H9 (cell line): ENCODE results near the gene DNASE1L1. TPM values are rescaled to one million over a fixed set of nuclear protein-coding genes. Genes with fewer than 3 reads are reported as not detected.

ENCODE experiments used
- DNase-seq: peaks from one replicate; pipeline ENCODE4 v3.0.0-alpha.2; 2017
- H2AFZ ChIP-seq: one replicate; pipeline ENCODE4 v1.6.1; 2013; ENCODE audit warnings: mild to moderate bottlenecking, low read length, control low read depth, moderate library complexity
- H2AK5ac ChIP-seq: 2 replicates; pipeline ENCODE4 v1.6.1; 2013; ENCODE audit warnings: low read length, control low read depth, mixed read lengths; ENCODE audit not compliant: insufficient read length
- H2BK120ac ChIP-seq: one replicate; pipeline ENCODE4 v1.6.1; 2013; ENCODE audit warnings: low read depth, mild to moderate bottlenecking, low read length, control low read depth, inconsistent platforms; ENCODE audit not compliant: poor library complexity, severe bottlenecking
- H2BK12ac ChIP-seq: 2 replicates; pipeline ENCODE4 v1.6.1; 2013; ENCODE audit warnings: low read length, control low read depth, mixed read lengths, low read depth; ENCODE audit not compliant: insufficient read length
- H2BK15ac ChIP-seq: 2 replicates; pipeline ENCODE4 v1.6.1; 2013; ENCODE audit warnings: low read depth, low read length, control low read depth
- H2BK20ac ChIP-seq: one replicate; pipeline ENCODE4 v1.6.1; 2013; ENCODE audit warnings: low read depth, mild to moderate bottlenecking, low read length, control low read depth, inconsistent platforms; ENCODE audit not compliant: poor library complexity, severe bottlenecking
- H2BK5ac ChIP-seq: 2 replicates; pipeline ENCODE4 v1.6.1; 2013; ENCODE audit warnings: low read length, control low read depth, mixed read lengths; ENCODE audit not compliant: insufficient read length
- H3K14ac ChIP-seq: 2 replicates; pipeline ENCODE4 v1.6.1; 2013; ENCODE audit warnings: low read length, control low read depth; ENCODE audit not compliant: insufficient read depth
- H3K18ac ChIP-seq: 2 replicates; pipeline ENCODE4 v1.6.1; 2013; ENCODE audit warnings: low read depth, mild to moderate bottlenecking, mixed read lengths, low read length, control low read depth; ENCODE audit not compliant: insufficient read length
- H3K23ac ChIP-seq: 2 replicates; pipeline ENCODE4 v1.6.1; 2013; ENCODE audit warnings: low read length, control low read depth, mixed read lengths, low read depth; ENCODE audit not compliant: insufficient read length
- H3K23me2 ChIP-seq: 2 replicates; pipeline ENCODE4 v1.6.1; 2013; ENCODE audit warnings: low read depth, mild to moderate bottlenecking, mixed read lengths, low read length, control low read depth; ENCODE audit not compliant: insufficient read length, poor library complexity, severe bottlenecking
- H3K27ac ChIP-seq: 2 replicates; pipeline ENCODE4 v1.5.1; 2013; ENCODE audit warnings: low read length, control low read depth, mixed read lengths, low read depth; ENCODE audit not compliant: insufficient read length
- H3K27me3 ChIP-seq: 2 replicates; pipeline ENCODE4 v1.6.1; 2013; ENCODE audit warnings: low read length, control low read depth, inconsistent platforms; ENCODE audit not compliant: insufficient read depth
- H3K4ac ChIP-seq: 2 replicates; pipeline ENCODE4 v1.6.1; 2013; ENCODE audit warnings: low read depth, mild to moderate bottlenecking, control low read depth, inconsistent platforms, low read length, moderate library complexity
- H3K4me1 ChIP-seq: 2 replicates; pipeline ENCODE4 v1.6.1; 2013; ENCODE audit warnings: low read length, control low read depth, inconsistent platforms; ENCODE audit not compliant: insufficient read depth
- H3K4me2 ChIP-seq: 2 replicates; pipeline ENCODE4 v1.6.1; 2013; ENCODE audit warnings: low read length, control low read depth, mixed read lengths; ENCODE audit not compliant: insufficient read length, insufficient read depth
- H3K56ac ChIP-seq: 2 replicates; pipeline ENCODE4 v1.6.1; 2013; ENCODE audit warnings: low read depth, mild to moderate bottlenecking, mixed read lengths, low read length, control low read depth; ENCODE audit not compliant: insufficient read length
- H3K79me1 ChIP-seq: 2 replicates; pipeline ENCODE4 v1.6.1; 2013; ENCODE audit warnings: low read depth, mild to moderate bottlenecking, moderate library complexity, low read length, control low read depth, inconsistent platforms; ENCODE audit not compliant: insufficient read depth, poor library complexity, severe bottlenecking
- H3K79me2 ChIP-seq: 2 replicates; pipeline ENCODE4 v1.6.1; 2013; ENCODE audit warnings: low read length, control low read depth, inconsistent platforms; ENCODE audit not compliant: insufficient read depth
- H3K9ac ChIP-seq: 2 replicates; pipeline ENCODE4 v1.6.1; 2013; ENCODE audit warnings: low read length, control low read depth, mixed read lengths; ENCODE audit not compliant: insufficient read length; ENCODE audit errors: extremely low read depth
- H3K9me3 ChIP-seq: one replicate; pipeline ENCODE4 v1.6.1; 2013; ENCODE audit warnings: low read depth, low read length, inconsistent platforms; ENCODE audit not compliant: control insufficient read depth
- H3T11ph ChIP-seq: one replicate; pipeline ENCODE4 v1.6.1; 2013; ENCODE audit warnings: mild to moderate bottlenecking, low read length, control low read depth, inconsistent platforms
- H4K20me1 ChIP-seq: one replicate; pipeline ENCODE4 v1.6.1; 2013; ENCODE audit not compliant: control insufficient read depth, insufficient read length, insufficient read depth
- H4K5ac ChIP-seq: 2 replicates; pipeline ENCODE4 v1.6.1; 2013; ENCODE audit warnings: low read depth, mild to moderate bottlenecking, mixed read lengths, low read length, control low read depth; ENCODE audit not compliant: insufficient read length
- H4K8ac ChIP-seq: replicated peaks from 2 replicates; pipeline ENCODE4 v1.6.1; 2013; ENCODE audit warnings: low read length, control low read depth, mixed read lengths, low read depth; ENCODE audit not compliant: insufficient read length
- H4K91ac ChIP-seq: 2 replicates; pipeline ENCODE4 v1.6.1; 2013; ENCODE audit warnings: low read depth, mild to moderate bottlenecking, moderate library complexity, mixed read lengths, low read length, control low read depth; ENCODE audit not compliant: insufficient read length
- H3K27ac Mint-ChIP-seq, 3 experiments: 2 replicates in 2 of 3; 3 replicates in 1 of 3; pipeline ENCODE4 v1.8.0; 2020 to 2021; ENCODE audit warnings: mixed read lengths in 3 of 3, mild to moderate bottlenecking in 1 of 3, moderate library complexity in 1 of 3
- H3K27me3 Mint-ChIP-seq: 2 replicates; pipeline ENCODE4 v1.8.0; 2021; ENCODE audit warnings: low read depth, mild to moderate bottlenecking, moderate library complexity, mixed read lengths
- H3K36me3 Mint-ChIP-seq, 3 experiments: 2 replicates in 2 of 3; 3 replicates in 1 of 3; pipeline ENCODE4 v1.8.0; 2020 to 2021; ENCODE audit warnings: low read depth in 3 of 3, mixed read lengths in 3 of 3; ENCODE audit not compliant: insufficient read depth in 1 of 3
- H3K4me1 Mint-ChIP-seq, 2 experiments: 2 replicates each; pipeline ENCODE4 v1.8.0; 2020; ENCODE audit warnings: mixed read lengths in 2 of 2
- H3K4me3 Mint-ChIP-seq, 2 experiments: 2 replicates in 1 of 2; 3 replicates in 1 of 2; pipeline ENCODE4 v1.8.0; 2020 to 2021; ENCODE audit warnings: mild to moderate bottlenecking in 2 of 2, mixed read lengths in 2 of 2, moderate library complexity in 1 of 2
- H3K9me3 Mint-ChIP-seq, 2 experiments: 2 replicates in 1 of 2; 3 replicates in 1 of 2; pipeline ENCODE4 v1.8.0; 2020; ENCODE audit warnings: mild to moderate bottlenecking in 2 of 2, mixed read lengths in 2 of 2, moderate library complexity in 1 of 2
- CTCF ChIP-seq: fragments of 200-600 bp; sonication (generic); conservative IDR thresholded peaks from 3 replicates; pipeline ENCODE4 v1.8.0; 2021; ENCODE audit warnings: antibody characterized with exemption, mild to moderate bottlenecking
- WGBS: extraction: QIAGEN DNeasy Blood & Tissue Kit; methylation state at CpG from one replicate; pipeline ENCODE4 v1.1.7; 2013; ENCODE audit warnings: missing lambda C conversion rate, low lambda C conversion rate, mixed read lengths; ENCODE audit not compliant: insufficient read length; ENCODE audit errors: extremely low coverage; 5-methylcytosine and 5-hydroxymethylcytosine counted together
- total RNA-seq: library from RNA; stranded (reverse); gene quantifications from 2 replicates; pipeline ENCODE4 v1.2.1, GENCODE V29; 2021

Gene DNASE1L1
- total RNA-seq, 1 experiment from 2014 or later: 14.5 TPM

GRCh38 chrX:154371017-154371788 lies 37.9 kb downstream of the DNASE1L1 start:
- H3K79me2 ChIP-seq: peaks cover 17% of the 10 kb centered on the region; the same call in 1 of the 2 replicates
- Mint-ChIP-seq H3K36me3 (peaks cover 24 to 34% (median 26%) of the 10 kb centered on the region in 3 experiments), H3K4me3 (peak overlapping the region; percentile 84 to 88), H3K9me3 (peaks cover 43 to 50% of the 10 kb centered on the region in 2 experiments), H3K4me1 (peaks cover 2 to 18% of the 10 kb centered on the region in 2 experiments; a peak in 3 of 4 replicates), H3K27ac (peak overlapping the region in 2 of 3 experiments; percentile 63 to 64; a peak in 2 of 7 replicates), H3K27me3 (peaks cover 5% of the 10 kb centered on the region)
- H3K79me1 ChIP-seq: no peaks in the 10 kb centered on the region
- H4K91ac ChIP-seq: no peak overlapping the region
- no peak overlapping the region for H3K4ac ChIP-seq
- no peaks in the 10 kb centered on the region for H3K9me3 ChIP-seq
- no peak overlapping the region for H2AFZ ChIP-seq
- peak overlapping the region; percentile 89 for H3K18ac ChIP-seq
- H3K23me2 ChIP-seq: peaks cover 5% of the 10 kb centered on the region
- H3K23ac ChIP-seq: no peak overlapping the region
- no peak overlapping the region for H3T11ph ChIP-seq
- TF ChIP-seq CTCF: no peak
- H3K27ac ChIP-seq: no peak overlapping the region
- DNase-seq: peak; percentile 89
- no peak overlapping the region for H2BK120ac ChIP-seq
- H3K27me3 ChIP-seq: no peaks in the 10 kb centered on the region
- no peak overlapping the region for H2AK5ac ChIP-seq
- H2BK15ac ChIP-seq: no peak overlapping the region
- H4K5ac ChIP-seq: no peak overlapping the region
- no peak overlapping the region for H2BK12ac ChIP-seq
- H4K8ac ChIP-seq: no peak overlapping the region
- peak overlapping the region; percentile 95 for H3K9ac ChIP-seq
- WGBS: no CpG with 5 or more reads among the region's 77 CpGs
- no peaks in the 10 kb centered on the region for H3K4me1 ChIP-seq
- peak overlapping the region; percentile 34 for H3K4me2 ChIP-seq
- peak overlapping the region; percentile 31 for H3K56ac ChIP-seq
- no peak overlapping the region for H2BK5ac ChIP-seq
- H2BK20ac ChIP-seq: no peak overlapping the region
- no peaks in the 10 kb centered on the region for H4K20me1 ChIP-seq
- H3K14ac ChIP-seq: peak overlapping the region; percentile 90
